Astrocyte of the spinal cord (primary cell): ENCODE data around the gene PRRT4.

Experiments
- DNase-seq: peaks from one replicate; pipeline ENCODE4 v3.0.0; 2011; ENCODE audit warnings: low read depth, low spot score
- H3K4me3 ChIP-seq: 2 replicates; pipeline ENCODE4 v1.5.1; 2011; ENCODE audit warnings: low read depth, mild to moderate bottlenecking, low read length, moderate library complexity
- CTCF ChIP-seq: IDR thresholded peaks from 2 replicates; pipeline ENCODE4 v1.5.1; 2012; ENCODE audit warnings: low read depth, mild to moderate bottlenecking, low read length, inconsistent platforms
- in situ Hi-C: cut with HindIII; loops from 2 replicates; pipeline ENCODE4 v1.10.0; 2017; ENCODE audit warnings: low sequenced_read_pairs

Gene PRRT4

GRCh38 chr7:128343554-128344430 is 17.7 kb downstream of the PRRT4 start, which contains the start of gene RBM28:
TSS of gene RBM28 (minus strand) at chr7:128343908. CDS start at chr7:128343793, 115 bp downstream.
- peak; percentile 90 for DNase-seq
- no peak for TF ChIP-seq CTCF
- in situ Hi-C loops, result no loop called here
- H3K4me3 ChIP-seq, result peak within 1 kb of the TSS; percentile 79

- TF ChIP-seq CTCF, result no peak
- DNase-seq, result no peak
- no peak overlapping the region for H3K4me3 ChIP-seq
- in situ Hi-C loops, result no loop called here
Observed at GRCh38 chr7:128341733-128342132, 19.8 kb downstream of the PRRT4 start.

GRCh38 chr7:128335730-128336129 is 25.8 kb downstream of the PRRT4 start:
- in situ Hi-C loops, result no loop called here
- H3K4me3 ChIP-seq, result no peak overlapping the region
- DNase-seq, result no peak
- no peak for TF ChIP-seq CTCF

GRCh38 chr7:128324368-128324680 is 37.2 kb downstream of the PRRT4 start:
- H3K4me3 ChIP-seq, result no peak overlapping the region
- no peak for TF ChIP-seq CTCF
- in situ Hi-C loops, result no loop called here
- no peak for DNase-seq

GRCh38 chr7:128323459-128324367 is 37.8 kb downstream of the PRRT4 start:
- no peak overlapping the region for H3K4me3 ChIP-seq
- TF ChIP-seq CTCF, result no peak
- no peak for DNase-seq
- in situ Hi-C loops, result no loop called here

GRCh38 chr7:128323040-128323439 is 38.5 kb downstream of the PRRT4 start:
- TF ChIP-seq CTCF, result no peak
- no peak for DNase-seq
- in situ Hi-C loops, result no loop called here
- H3K4me3 ChIP-seq, result no peak overlapping the region
